ENCODE data around the gene GRK2. TPM values are rescaled to one million over a fixed set of nuclear protein-coding genes. Genes with fewer than 3 reads are reported as not detected.

The GRK2 gene
- total and polyA plus RNA-seq, 2 donors (not counting 3 experiments of a cell fraction or from before 2014, with no cell fraction given) = 57.9 to 62.3 TPM

GRCh38 chr11:67227726-67228125 is 38.5 kb upstream of the GRK2 start:
- POLR2A ChIA-PET = interaction anchor here (1.0 kb wide), 1 partner anchor 12 kb away, joined by 4 read pairs; no protein-coding TSS in a partner anchor
- Histone ChIP-seq H3K27me3 (ENCODE audit: control insufficient read depth in 2 of 2, insufficient read depth in 2 of 2, low read length in 2 of 2) (no peaks in the 10 kb centered on the region), H3K79me2 (ENCODE audit: control insufficient read depth, insufficient read depth, low read length) (no peaks in the 10 kb centered on the region), H4K20me1 (replicated peaks; ENCODE audit: control insufficient read depth, extremely low read depth, insufficient read depth, low read length) (no peaks in the 10 kb centered on the region), H3K4me2 (ENCODE audit: insufficient read depth, low read length) (no peak overlapping the region), H3K4me1 (ENCODE audit: control insufficient read depth, extremely low read depth, insufficient read depth, low read length) (no peaks in the 10 kb centered on the region), H3K9ac (replicated peaks; ENCODE audit: extremely low read depth, insufficient read depth, low read length) (no peak overlapping the region), H3K9me1 (replicated peaks; ENCODE audit: control insufficient read depth, extremely low read depth, insufficient read depth, low read length) (no peaks in the 10 kb centered on the region), H3K4me3 (replicated peaks in 1 of 3; ENCODE audit: insufficient read depth in 1 of 3, low read depth in 1 of 3, low read length in 3 of 3) (no peak overlapping the region), H3K9me3 (replicated peaks; ENCODE audit: control insufficient read depth, insufficient read depth, low read length) (no peaks in the 10 kb centered on the region), H2AFZ (ENCODE audit: low read depth, low read length) (no peak overlapping the region), H3K27ac (ENCODE audit: insufficient read depth, low read depth, low read length) (no peak overlapping the region), H3K36me3 (ENCODE audit: control insufficient read depth in 2 of 2, extremely low read depth in 1 of 2, insufficient read depth in 2 of 2, low read length in 2 of 2) (peaks cover 17 to 26% of the 10 kb centered on the region in 2 experiments)
- dilution Hi-C loops (cut with MboI; ENCODE audit: extremely low pct_ligation_motif_present, low sequenced_read_pairs) (no loop called here), intact Hi-C loops (cut with micrococcal nuclease) (no loop called here)
- no peak for DNase-seq (ENCODE audit: low read depth, low spot score)
- no TSS peak for BruUV-seq (replicated peaks)
- no peak for TF ChIP-seq EZH2 (IDR thresholded peaks at IDR 0.05; ENCODE audit: borderline replicate concordance, low read depth, low read length, severe bottlenecking)
- no peak for TF ChIP-seq GATA2 (IDR thresholded peaks at IDR 0.05; ENCODE audit: insufficient read depth, insufficient read length, low read depth, low read length)
- no peak for TF ChIP-seq POLR2AphosphoS5 (IDR thresholded peaks at IDR 0.05; ENCODE audit: insufficient read depth, low read depth, low read length)
- TF ChIP-seq POLR2A (IDR thresholded peaks at IDR 0.05; ENCODE audit: low read depth, low read length) = no peak
- TF ChIP-seq, protein P1, sequence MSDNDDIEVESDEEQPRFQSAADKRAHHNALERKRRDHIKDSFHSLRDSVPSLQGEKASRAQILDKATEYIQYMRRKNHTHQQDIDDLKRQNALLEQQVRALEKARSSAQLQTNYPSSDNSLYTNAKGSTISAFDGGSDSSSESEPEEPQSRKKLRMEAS (IDR thresholded peaks at IDR 0.05; ENCODE audit: insufficient read depth, insufficient read length) = no peak
- no peak for TF ChIP-seq FOS (IDR thresholded peaks at IDR 0.05; ENCODE audit: borderline replicate concordance, insufficient read depth, low read length)
- TF ChIP-seq JUN (IDR thresholded peaks at IDR 0.05; ENCODE audit: borderline replicate concordance, insufficient read depth, insufficient read length, low read depth) = no peak
- no peak for TF ChIP-seq MYC (IDR thresholded peaks at IDR 0.05; ENCODE audit: low read depth, low read length)
- no peak for TF ChIP-seq CTCF (IDR thresholded peaks at IDR 0.05; ENCODE audit: extremely low read depth in 1 of 2, insufficient read depth in 1 of 2, low read depth in 1 of 2, low read length in 2 of 2)
- FAIRE-seq = no peak
- CTCF ChIA-PET = interaction anchor here (1.4 kb wide), 1 partner anchor 147 kb away, joined by 3 read pairs; no protein-coding TSS in a partner anchor
